A549 (cell line): Measurements from ENCODE around the gene SSBP3.

Experiments used
- CHD2 ChIP-seq: fragments of 150-350 bp; IDR thresholded peaks from 2 replicates; pipeline ENCODE4 v1.6.1; 2014; ENCODE audit warnings: low read length; ENCODE audit not compliant: partially characterized antibody
- CTCF ChIP-seq: fragments of >200 bp; sonication (Bioruptor Twin); formaldehyde crosslinking; IDR thresholded peaks from 3 replicates; pipeline ENCODE4 v1.5.1; 2016
- MYC ChIP-seq: IDR thresholded peaks from 2 replicates; pipeline ENCODE4 v1.6.1; 2012; ENCODE audit warnings: mild to moderate bottlenecking, inconsistent platforms, low read length, improper control_type of control experiment, borderline replicate concordance

DNA sequence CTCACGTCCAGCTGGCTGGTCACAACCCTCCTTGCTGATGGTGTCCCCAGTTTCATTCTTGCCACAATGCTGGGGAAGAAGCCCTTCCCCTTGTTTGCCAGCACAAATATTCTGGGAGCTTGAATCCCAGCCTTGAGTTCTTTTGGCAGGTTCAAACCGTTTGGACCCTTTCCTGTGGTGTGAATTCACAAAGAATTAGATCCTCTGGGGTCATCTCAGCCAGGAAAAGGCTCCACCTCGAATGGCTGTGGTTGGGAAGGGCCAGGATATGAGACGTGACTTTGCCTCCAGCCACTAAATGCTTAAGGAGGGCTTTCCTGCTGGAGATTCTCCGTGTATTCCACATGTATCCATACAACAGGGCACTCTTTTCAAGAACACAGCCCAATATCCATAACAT is 139.3 kb downstream of the SSBP3 start:
- TF ChIP-seq CTCF = no peak
- TF ChIP-seq CHD2 = no peak
- no peak for TF ChIP-seq MYC
